ENCODE measurements around the gene COL11A2.

Gene COL11A2

DNA sequence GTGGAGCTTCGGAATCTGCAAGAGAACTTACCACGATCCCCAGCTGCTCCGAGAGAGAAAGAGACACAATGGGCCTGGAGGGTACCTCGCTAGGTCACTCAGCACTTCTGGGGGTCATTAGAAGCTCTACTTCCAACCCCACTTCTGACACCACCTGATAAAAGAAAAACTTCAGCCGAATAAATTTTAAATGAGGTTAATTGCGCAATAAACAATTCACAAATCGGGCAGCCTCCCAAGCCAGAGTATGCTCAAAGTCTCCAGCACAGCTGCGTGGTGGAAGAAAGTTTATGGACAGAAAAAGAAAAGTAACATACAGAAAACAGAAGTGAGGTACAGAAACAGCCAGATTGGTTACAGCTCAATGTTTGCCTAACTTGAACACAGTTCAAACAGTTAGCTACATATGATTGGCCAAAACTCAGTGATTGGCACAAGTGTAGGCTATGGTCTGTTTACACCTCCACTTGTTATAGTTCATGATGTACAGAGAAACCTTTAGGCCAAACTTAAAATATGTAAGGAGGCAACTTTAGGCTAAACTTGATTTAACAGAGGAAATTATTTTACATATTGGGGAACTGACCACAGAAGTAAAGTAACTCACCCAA, 52.6 kb downstream of the COL11A2 start:
- Mint-ChIP-seq H3K9me3 (no peaks in the 10 kb centered on the region), H3K27me3 (peaks cover 28% of the 10 kb centered on the region), H3K4me1 (peaks cover 5% of the 10 kb centered on the region), H3K27ac (no peak overlapping the region), H3K4me3 (no peak overlapping the region)
- no peak for ATAC-seq
- no peak for DNase-seq

- Mint-ChIP-seq H3K9me3 (no peaks in the 10 kb centered on the region), H3K27me3 (peaks cover 6% of the 10 kb centered on the region), H3K27ac (no peak overlapping the region), H3K4me3 (no peak overlapping the region), H3K4me1 (no peaks in the 10 kb centered on the region)
- no peak for ATAC-seq
- DNase-seq: no peak
Measured at GRCh38 chr6:33136310-33136900, 55.9 kb downstream of the COL11A2 start.

DNA sequence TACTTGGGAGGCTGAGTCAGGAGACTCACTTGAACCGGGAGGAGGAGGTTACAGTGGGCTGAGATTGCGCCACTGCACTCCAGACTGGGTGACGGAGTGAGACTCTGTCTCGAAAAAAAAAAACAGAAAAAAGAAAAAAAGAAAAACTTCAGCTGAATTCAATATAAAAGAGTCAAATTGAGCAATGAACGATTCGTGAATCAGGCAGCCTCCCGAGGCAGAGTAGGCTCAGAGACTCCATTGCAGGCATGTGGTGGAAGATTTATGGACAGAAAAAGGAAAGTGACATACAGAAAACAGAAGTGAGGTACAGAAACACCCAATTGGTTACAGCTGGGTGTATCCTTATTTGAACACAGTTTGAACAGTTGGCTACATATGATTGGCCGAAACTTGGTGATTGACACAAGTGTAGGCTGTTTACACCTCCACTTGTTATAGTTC, 60.2 kb downstream of the COL11A2 start:
- H3K4me1 Mint-ChIP-seq: peaks cover 6% of the 10 kb centered on the region
- no peak overlapping the region for H3K27ac Mint-ChIP-seq
- H3K4me3 Mint-ChIP-seq: no peak overlapping the region
- H3K27me3 Mint-ChIP-seq: peaks cover 20% of the 10 kb centered on the region
- ATAC-seq (no peak), DNase-seq (no peak)
- H3K9me3 Mint-ChIP-seq: no peaks in the 10 kb centered on the region

GRCh38 chr6:33128318-33128717, 63.9 kb downstream of the COL11A2 start:
- Mint-ChIP-seq H3K9me3 (peaks cover 5 to 11% of the 10 kb centered on the region in 2 donors), H3K4me1 (peaks cover 6% of the 10 kb centered on the region), H3K27me3 (peaks cover 30% of the 10 kb centered on the region), H3K4me3 (no peak overlapping the region), H3K27ac (no peak overlapping the region)
- no peak for DNase-seq
- no peak for ATAC-seq

DNA sequence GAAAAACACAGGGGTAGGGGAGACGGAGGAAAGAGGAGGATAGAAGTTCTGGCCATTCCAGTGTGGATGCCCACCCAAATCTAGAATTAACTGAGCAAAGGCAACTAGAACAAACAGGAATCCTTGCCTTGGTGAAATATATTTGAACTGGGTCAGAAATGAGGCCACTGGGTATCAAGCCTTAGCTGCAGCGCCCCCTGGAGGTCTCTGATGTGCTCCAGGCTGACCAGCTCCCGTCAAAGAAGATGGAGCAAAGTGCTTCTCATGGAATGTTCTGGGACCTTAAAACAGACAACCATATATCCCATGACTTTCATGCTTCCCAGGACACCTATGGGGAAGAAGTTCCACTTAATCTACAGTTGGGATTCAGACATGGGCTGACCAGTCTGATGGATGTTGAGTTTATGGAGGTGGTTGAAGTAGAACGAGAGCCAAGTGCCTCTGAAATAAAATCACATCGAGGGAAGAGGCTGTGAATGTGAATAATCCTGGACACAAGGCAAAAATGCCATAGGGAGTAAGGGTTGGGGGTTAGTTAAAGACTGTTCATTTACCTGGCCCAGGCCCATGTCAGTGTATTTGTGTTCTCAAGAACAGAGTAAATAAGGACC, 66.1 kb downstream of the COL11A2 start:
- H3K27ac Mint-ChIP-seq: no peak overlapping the region
- ATAC-seq: peak; percentile 59

GRCh38 chr6:33124947-33125346, 67.3 kb downstream of the COL11A2 start:
- H3K9me3 Mint-ChIP-seq: peaks cover 5 to 11% of the 10 kb centered on the region in 2 donors
- H3K27ac Mint-ChIP-seq: no peak overlapping the region
- ATAC-seq (no peak), DNase-seq (no peak)
- H3K27me3 Mint-ChIP-seq: peaks cover 22% of the 10 kb centered on the region
- peaks cover 6% of the 10 kb centered on the region for H3K4me1 Mint-ChIP-seq
- no peak overlapping the region for H3K4me3 Mint-ChIP-seq

More for the DNA sequence above, 66.1 kb downstream of the COL11A2 start:
- DNase-seq: peak; percentile 51 to 54
- peaks cover 6% of the 10 kb centered on the region for H3K4me1 Mint-ChIP-seq
- H3K4me3 Mint-ChIP-seq: no peak overlapping the region
- H3K9me3 Mint-ChIP-seq: peaks cover 5 to 11% of the 10 kb centered on the region in 2 donors
- H3K27me3 Mint-ChIP-seq: peaks cover 30% of the 10 kb centered on the region

GRCh38 chr6:33124525-33124901, 67.8 kb downstream of the COL11A2 start:
- ATAC-seq: no peak
- Mint-ChIP-seq H3K4me1 (peaks cover 6% of the 10 kb centered on the region), H3K27me3 (peaks cover 22% of the 10 kb centered on the region)

DNA sequence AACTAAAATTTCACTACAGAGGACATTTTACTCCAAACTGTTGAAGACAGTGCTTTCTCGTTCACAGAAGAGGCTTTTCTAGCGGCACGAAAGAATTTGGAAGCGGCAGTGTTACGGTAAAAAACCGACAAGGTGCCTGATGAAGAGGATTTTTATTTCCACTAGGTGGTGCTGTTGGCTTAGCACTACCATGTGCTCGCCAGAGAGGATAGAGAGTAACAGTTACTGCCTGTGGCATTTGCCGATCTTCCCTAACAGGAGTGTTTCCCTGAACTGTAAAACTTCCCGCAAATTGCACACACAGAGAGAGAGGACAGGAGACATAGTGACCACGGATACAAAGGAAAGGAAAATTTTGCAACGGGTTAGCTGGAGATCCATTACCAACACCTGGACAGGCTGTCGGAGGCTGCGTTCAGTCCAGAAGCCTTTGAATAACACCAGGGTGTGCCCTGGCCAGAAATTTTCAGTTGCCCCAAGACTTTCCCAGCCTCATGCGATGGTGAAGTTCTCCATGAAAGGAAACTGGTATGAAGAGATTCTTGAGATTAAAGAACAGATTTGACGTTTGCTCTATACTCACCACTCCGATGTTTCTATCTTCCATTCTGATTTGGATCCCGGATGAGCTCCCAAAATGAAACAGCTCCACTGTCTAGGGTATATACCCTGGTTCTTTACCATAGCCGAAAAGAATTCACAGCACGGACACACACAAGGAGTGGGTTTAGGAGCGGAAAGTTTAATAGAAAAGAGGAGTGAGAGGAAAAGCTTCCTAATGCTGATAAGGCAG, 68.3 kb downstream of the COL11A2 start:
- DNase-seq (peak; percentile 31 to 37), ATAC-seq (peak; percentile 70)
- Mint-ChIP-seq H3K9me3 (peaks cover 5 to 11% of the 10 kb centered on the region in 2 donors), H3K4me1 (peaks cover 6% of the 10 kb centered on the region), H3K4me3 (no peak overlapping the region), H3K27me3 (peaks cover 22% of the 10 kb centered on the region), H3K27ac (no peak overlapping the region)

More at GRCh38 chr6:33124525-33124901, 67.8 kb downstream of the COL11A2 start:
- Mint-ChIP-seq H3K9me3 (peaks cover 5 to 11% of the 10 kb centered on the region in 2 donors), H3K27ac (no peak overlapping the region), H3K4me3 (no peak overlapping the region)
- DNase-seq: no peak

- Mint-ChIP-seq H3K4me1 (peaks cover 4% of the 10 kb centered on the region), H3K4me3 (no peak overlapping the region), H3K27me3 (peaks cover 16% of the 10 kb centered on the region), H3K9me3 (peaks cover 5 to 11% of the 10 kb centered on the region in 2 donors), H3K27ac (no peak overlapping the region)
- no peak for ATAC-seq
- DNase-seq: no peak
Measured at GRCh38 chr6:33123181-33123580, 69.1 kb downstream of the COL11A2 start.

GRCh38 chr6:33120001-33120400, 72.3 kb downstream of the COL11A2 start:
- no peak overlapping the region for H3K4me3 Mint-ChIP-seq
- H3K4me1 Mint-ChIP-seq: peaks cover 22% of the 10 kb centered on the region
- peaks cover 5 to 11% of the 10 kb centered on the region in 2 donors for H3K9me3 Mint-ChIP-seq
- H3K27me3 Mint-ChIP-seq: peaks cover 31% of the 10 kb centered on the region
- DNase-seq: no peak
- no peak for ATAC-seq
- no peak overlapping the region for H3K27ac Mint-ChIP-seq

- peak; percentile 66 for ATAC-seq
- Mint-ChIP-seq H3K27ac (no peak overlapping the region), H3K4me3 (no peak overlapping the region), H3K27me3 (peaks cover 45% of the 10 kb centered on the region), H3K4me1 (peaks cover 28% of the 10 kb centered on the region), H3K9me3 (peaks cover under 1 to 2% of the 10 kb centered on the region in 2 donors)
- DNase-seq: no peak
Measured at GRCh38 chr6:33118525-33119123, 73.6 kb downstream of the COL11A2 start.

GRCh38 chr6:33117811-33118277, 74.4 kb downstream of the COL11A2 start:
- Mint-ChIP-seq H3K4me3 (peak overlapping the region in 1 of 2 donors; percentile 53), H3K9me3 (no peaks in the 10 kb centered on the region), H3K27ac (no peak overlapping the region), H3K4me1 (peaks cover 31% of the 10 kb centered on the region), H3K27me3 (peaks cover 52% of the 10 kb centered on the region)
- ATAC-seq: no peak
- no peak for DNase-seq

DNA sequence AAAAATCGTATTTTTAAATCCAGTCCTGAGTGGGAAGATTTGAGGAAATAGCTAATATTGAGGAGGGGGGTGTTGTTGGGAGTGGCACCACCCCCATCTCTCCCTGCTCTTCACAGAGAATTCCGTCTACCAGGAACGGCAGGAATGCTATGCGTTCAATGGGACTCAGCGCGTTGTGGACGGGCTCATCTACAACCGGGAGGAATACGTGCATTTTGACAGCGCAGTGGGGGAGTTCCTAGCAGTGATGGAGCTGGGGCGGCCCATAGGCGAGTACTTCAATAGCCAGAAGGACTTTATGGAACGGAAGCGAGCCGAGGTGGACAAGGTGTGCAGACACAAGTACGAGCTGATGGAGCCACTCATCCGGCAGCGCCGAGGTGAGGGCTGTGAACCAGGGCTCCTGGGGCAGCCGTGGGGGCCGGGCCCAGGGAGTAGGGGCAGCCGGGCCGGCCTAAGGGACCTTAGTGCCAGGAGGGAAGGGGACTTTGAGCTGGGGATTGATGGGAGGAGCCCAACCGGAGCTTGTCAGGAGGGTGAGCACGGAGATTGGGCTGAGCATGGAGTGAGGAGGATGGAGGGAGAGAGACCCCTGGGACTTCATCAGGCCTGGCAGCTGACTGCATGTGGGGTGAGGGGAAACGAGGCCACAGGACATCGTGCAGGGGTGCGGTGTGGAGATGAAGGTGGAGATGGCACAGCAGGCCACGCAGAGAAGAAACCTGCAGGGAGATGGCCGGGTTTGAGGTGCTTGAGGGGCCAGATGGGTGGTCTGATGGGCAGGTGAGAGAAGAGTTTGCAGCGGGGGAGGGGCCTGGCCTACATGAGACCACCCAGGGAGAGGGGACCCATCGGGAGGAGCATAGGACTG, 75.2 kb downstream of the COL11A2 start:
- ATAC-seq: peak; percentile 23
- no peaks in the 10 kb centered on the region for H3K9me3 Mint-ChIP-seq
- peaks cover 31% of the 10 kb centered on the region for H3K4me1 Mint-ChIP-seq
- peaks cover 60% of the 10 kb centered on the region for H3K27me3 Mint-ChIP-seq
- peak overlapping the region; percentile 4 to 53 for H3K4me3 Mint-ChIP-seq
- H3K27ac Mint-ChIP-seq: no peak overlapping the region
- no peak for DNase-seq

DNA sequence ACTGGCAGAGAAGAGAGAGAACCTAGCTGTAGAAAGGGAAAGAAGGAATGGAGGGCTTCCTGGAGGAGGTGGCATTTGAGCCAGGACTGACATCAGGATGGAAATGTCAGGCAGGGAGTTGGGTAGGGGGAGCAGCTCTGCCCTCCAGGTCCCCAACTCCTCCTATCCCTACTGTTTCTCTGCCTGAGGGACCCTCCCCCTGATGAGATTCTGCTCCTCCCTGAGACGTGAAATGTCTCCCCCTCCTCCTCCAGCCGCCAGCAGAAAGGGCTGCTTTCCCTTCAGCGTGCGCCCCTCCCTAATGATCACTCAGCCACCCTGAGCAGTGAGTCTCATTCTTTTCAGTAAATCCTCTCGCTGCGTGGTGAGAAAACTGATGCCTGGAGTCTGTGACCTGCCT, 75.8 kb downstream of the COL11A2 start:
- H3K27ac Mint-ChIP-seq: no peak overlapping the region
- ATAC-seq: no peak
- H3K4me1 Mint-ChIP-seq: peaks cover 31% of the 10 kb centered on the region
- H3K9me3 Mint-ChIP-seq: no peaks in the 10 kb centered on the region
- H3K4me3 Mint-ChIP-seq: no peak overlapping the region
- H3K27me3 Mint-ChIP-seq: peaks cover 61% of the 10 kb centered on the region
- DNase-seq: no peak
